Right lobe of liver (tissue), 4 donors: Measurements from ENCODE around the gene NUCB1.

Source experiments
- CTCF ChIP-seq, 4 donors: fragments of 200-600 bp in 3 of 4; fragments of 450-650 bp in 1 of 4; IDR thresholded peaks; one replicate each; pipeline versions ENCODE4 v1.5.1 to v1.8.0; 2016 to 2022; ENCODE audit warnings: antibody characterized with exemption in 4 of 4, mild to moderate bottlenecking in 2 of 4
- POLR2A ChIP-seq: fragments of 450-650 bp; IDR thresholded peaks from one replicate; pipeline ENCODE4 v1.6.1; 2017; ENCODE audit warnings: antibody characterized with exemption, mild to moderate bottlenecking
- donor health status: DM: no; HTN: no; CAD: no.
- donor health status: DM: no; HTN: no; CAD: no.
- donor health status: DM: no; HTN: yes; CAD: no.

- TF ChIP-seq CTCF (IDR thresholded peaks at IDR 0.05) = no peak
- TF ChIP-seq POLR2A = no peak
These were observed 55.3 kb downstream of the NUCB1 start for GRCh38 chr19:48955308-48955958.
